COLO668 (cell line): ENCODE measurements around the gene NAB1.
A peak's percentile ranks its signal among the peaks of the same experiment; 100 is the strongest.

Experiments used
- DNase-seq: peaks from one replicate; lab custom pipeline; 2025; ENCODE audit not compliant: unreplicated experiment; lab: John Stamatoyannopoulos, UW

The NAB1 gene

GRCh38 chr2:190711069-190711468, 62.2 kb downstream of the NAB1 start:
- no peak for DNase-seq

- DNase-seq, result no peak
These were observed 64.6 kb downstream of the NAB1 start for GRCh38 chr2:190713471-190713870.

- no peak for DNase-seq
These were observed 66.1 kb downstream of the NAB1 start for GRCh38 chr2:190714958-190715357.

DNA sequence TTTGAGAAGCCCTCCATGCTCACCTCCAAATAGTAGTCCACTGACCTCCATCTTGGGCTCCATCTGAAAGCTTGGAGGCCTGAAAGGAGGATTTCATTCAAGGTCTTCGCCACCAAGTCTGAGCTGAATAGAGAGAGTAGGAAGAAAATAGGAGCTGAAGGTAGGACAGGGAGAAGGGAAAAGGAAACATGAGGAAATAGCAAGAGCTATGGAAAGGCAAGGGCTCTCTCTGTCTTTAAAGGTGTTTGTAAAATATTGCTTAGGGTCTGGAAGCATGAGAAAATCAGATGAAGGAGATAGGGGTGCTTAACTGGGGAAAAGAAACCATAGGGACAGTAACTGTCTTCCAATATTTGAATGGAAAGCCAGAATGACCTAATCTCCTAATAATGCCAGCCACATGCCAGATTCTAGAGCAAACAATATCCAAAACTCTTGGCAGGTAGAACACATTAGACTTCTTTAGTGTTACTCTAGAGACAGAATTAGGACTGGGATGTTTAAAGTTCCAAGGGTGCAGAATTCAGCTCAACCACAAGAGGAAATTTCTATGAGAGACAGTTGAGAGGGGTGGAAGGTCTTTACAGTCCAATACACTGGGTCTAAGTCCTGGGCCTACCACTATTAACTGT, 67.4 kb downstream of the NAB1 start:
- DNase-seq, result no peak

DNA sequence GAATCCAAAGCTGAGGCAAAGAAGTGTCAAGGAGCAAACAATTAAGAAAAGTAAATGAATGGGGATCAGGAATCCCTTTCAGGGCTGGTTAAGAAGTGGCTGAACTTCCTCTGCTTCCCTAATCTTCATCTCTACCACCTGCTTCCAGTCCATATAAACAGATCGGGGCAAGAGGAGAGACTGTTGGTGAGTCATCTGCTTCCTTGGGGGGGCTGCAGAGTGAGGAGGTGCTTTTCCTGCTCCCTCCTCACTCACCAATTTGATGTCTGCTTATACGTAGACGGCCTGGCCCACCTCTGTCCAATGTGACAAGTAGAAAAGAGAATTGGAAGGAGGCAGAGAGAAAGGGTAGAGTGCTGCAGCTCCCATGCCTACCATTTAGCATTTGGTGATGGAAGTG, 68.4 kb downstream of the NAB1 start:
- DNase-seq, result no peak

DNA sequence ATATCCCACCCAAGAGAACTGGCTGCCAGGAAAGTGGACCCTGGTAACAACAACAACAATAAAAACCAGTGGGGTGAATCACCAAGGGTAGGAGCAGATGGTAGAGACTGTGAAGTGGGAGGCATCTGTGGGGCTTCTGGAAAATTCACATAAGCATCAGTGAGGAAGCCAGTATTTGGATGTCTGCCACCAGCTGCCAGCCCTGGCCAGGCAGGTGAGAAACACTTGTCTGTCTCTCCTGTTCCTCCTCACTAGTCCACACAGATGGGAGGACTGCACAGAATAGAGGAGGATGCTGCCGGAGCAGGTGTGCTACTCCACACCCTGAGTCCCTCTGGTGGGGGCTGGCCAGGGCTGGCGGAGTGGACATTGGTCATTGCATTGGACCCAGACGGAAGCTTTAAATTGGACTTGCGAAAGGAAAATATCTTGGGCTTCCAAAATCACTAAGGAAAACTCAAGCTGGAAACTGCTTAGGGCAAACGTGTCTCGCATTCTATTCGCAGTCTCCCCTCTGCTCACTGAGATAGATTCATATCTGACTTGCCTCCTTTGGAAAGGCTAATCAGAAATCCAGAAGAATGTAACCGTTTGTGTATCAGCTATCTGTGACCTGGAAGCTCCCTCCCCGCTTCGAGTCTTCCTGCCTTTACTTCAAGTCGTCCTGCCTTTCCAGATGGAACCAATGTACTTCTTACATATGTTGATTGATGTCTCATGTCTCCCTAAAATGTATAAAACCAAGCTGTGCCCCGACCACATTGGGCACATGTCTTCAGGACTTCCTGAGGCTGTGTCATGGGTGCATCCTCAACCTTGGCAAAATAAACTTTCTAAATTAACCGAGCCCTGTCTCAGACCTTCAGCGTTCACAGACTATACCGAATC, 69.1 kb downstream of the NAB1 start:
- DNase-seq, result peak; percentile 71

DNA sequence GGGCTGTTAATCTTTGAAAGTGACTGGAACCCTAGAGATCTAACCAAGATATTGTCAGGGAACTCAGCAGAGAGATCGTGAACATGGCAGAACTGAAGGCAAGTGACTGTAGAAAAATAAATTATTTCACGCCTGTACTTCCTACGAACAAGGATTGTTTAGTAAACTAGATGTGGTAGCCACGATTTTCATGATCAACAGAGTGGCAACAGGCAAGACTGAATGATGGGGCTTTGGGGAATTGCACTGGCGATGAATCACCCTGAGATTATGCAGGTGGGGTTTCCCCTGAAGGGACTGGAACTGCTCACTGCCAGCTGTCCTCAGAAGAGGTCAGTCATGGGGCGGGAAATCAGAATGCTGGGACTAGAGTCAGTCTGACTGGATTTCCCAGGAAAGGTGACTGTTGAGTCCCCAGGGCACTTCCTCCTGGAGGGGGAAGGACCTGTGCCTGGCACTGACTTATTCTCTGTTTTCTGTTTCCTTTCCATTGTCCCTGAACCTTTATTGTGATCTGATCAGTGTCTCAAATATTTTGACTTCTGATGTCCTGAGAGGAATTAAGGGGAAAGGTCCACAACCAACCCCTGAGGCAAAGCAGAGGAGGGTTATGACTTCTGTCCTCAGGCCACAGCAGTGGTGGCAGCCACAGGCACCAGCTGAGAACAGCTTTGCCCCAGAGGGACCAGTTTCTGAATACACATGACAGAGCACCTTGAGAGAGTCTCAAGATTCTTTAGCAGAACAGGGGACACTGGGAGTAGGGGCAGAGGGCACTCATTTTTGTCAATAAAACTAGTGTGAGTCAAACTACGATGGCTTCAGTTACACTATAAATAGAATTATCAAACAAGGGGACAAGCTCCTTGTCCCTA, 70.0 kb downstream of the NAB1 start:
- peak; percentile 42 for DNase-seq

- DNase-seq, result no peak
These were observed 71.4 kb downstream of the NAB1 start for GRCh38 chr2:190720276-190720675.

GRCh38 chr2:190720691-190721090, 71.8 kb downstream of the NAB1 start:
- no peak for DNase-seq

DNA sequence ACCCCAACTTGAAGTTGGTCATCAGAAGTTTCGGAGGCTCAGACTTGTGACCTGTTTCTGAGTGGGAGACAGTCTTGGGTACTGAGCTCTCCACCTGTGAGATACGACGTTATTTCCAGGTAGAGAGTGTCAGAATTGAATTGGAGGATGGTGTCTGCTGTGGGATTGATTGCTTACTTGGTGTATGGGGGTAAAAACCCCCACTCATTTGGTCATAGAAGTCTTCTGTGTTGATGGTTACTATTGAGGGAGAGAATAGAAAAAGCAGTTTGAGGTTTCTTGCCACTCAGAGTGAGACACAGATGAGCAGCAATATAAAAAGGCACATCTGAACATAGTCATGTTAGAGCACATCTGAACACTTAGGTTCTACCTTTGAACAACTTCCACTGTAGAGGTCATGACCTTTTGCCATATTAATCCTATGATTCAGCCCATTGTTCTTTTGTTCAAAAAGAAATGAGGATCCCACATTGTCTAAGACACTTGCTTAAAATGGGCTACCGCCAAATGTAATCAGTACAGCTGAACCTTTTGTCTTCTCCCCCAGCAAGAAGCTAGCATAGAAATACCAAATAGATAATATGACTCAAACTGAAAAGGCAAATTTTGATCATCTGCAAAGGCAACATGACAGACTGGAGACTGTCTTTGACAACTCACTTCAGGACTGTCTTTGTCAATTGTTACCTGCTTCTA, 73.3 kb downstream of the NAB1 start:
- DNase-seq, result no peak

DNA sequence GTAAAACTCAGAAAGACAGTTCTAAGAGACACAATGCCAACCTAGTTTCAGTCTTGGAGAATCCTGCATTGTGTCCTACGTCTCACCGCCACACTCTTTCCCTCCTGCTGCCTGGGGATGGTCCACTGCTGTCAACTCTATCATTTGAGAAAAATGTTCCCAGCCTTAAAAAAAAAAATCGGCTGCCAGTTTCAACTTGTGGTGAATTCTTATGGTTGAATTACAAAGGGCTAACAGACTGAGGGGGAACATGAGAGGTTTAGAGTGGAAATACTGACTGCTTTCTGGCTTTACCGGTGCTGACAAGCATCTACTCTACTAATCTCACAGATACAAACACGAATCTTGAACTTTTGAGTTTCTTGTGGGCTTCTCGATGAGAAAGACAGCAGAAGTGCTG, 74.0 kb downstream of the NAB1 start:
- no peak for DNase-seq

- DNase-seq, result no peak
These were observed 74.7 kb downstream of the NAB1 start for GRCh38 chr2:190723397-190724090.

DNA sequence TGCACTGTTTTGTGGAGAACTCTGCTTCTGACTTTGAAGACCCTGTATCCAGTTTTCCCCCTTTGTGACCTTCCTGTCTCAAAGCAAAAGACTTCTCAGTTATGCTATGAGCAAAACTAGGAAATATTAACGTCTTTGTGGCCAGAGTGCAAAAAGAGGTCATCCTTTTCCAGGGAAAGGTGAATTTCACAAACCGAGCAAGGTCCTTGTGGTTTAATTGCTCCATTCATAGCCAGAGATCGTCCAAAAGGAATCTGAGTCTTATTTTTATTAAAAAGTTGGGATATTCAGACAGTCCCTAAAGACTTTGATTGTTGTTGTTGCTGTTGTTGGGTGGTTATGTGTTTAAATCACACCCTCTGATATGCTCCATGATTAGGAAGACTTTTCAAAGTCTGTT, 77.4 kb downstream of the NAB1 start:
- DNase-seq, result no peak

GRCh38 chr2:190736355-190736754, 87.5 kb downstream of the NAB1 start:
- DNase-seq, result no peak

- no peak for DNase-seq
These were observed 91.6 kb downstream of the NAB1 start for GRCh38 chr2:190740449-190740848.
